Panc1 (cell line): ENCODE results near the gene KCNQ1. TPM values are rescaled to one million over a fixed set of nuclear protein-coding genes. Genes with fewer than 3 reads are reported as not detected.

ENCODE experiments used
- ATAC-seq: fragments of 200-7000 bp; cut with Tn5 transposase; 2 replicates; pipeline ENCODE4 v1.9.1; 2020; ENCODE audit warnings: mild to moderate bottlenecking, moderate library complexity
- BruUV-seq: library from RNA; stranded (reverse); fragments of 400-500 nt; replicated peaks from 2 replicates; lab custom pipeline; 2021; lab: Mats Ljungman, UMichigan
- CTCF ChIA-PET: fragments of 300-600 bp; sonication (Branson Sonifier 250); formaldehyde crosslinking; loops from one replicate; lab custom pipeline; 2022; ENCODE audit warnings: antibody characterized with exemption; lab: Charles Lee
- POLR2A ChIA-PET: fragments of 300-600 bp; sonication (Branson Sonifier 250); formaldehyde crosslinking; loops from one replicate; lab custom pipeline; 2022; ENCODE audit warnings: antibody characterized with exemption; lab: Charles Lee
- DNase-seq: peaks from one replicate; pipeline ENCODE4 v3.0.0-alpha.2; 2010; ENCODE audit warnings: low read depth, low spot score
- H3K27ac ChIP-seq: 2 replicates; pipeline ENCODE4 v1.5.1; 2011; ENCODE audit warnings: mild to moderate bottlenecking, low read length, inconsistent platforms
- H3K27me3 ChIP-seq: fragments of 200-500 bp; sonication (Bioruptor generic); 2 replicates; pipeline ENCODE4 v1.6.0; 2014; ENCODE audit warnings: low read length, inconsistent platforms; ENCODE audit not compliant: control insufficient read depth, insufficient read depth
- H3K36me3 ChIP-seq: fragments of 200-500 bp; sonication (Bioruptor generic); 2 replicates; pipeline ENCODE4 v1.5.1; 2014; ENCODE audit warnings: inconsistent platforms, mild to moderate bottlenecking, low read length, moderate library complexity; ENCODE audit not compliant: control insufficient read depth, insufficient read depth
- H3K4me1 ChIP-seq: 2 replicates; pipeline ENCODE4 v1.5.1; 2011; ENCODE audit warnings: inconsistent platforms, mild to moderate bottlenecking, low read length, moderate library complexity; ENCODE audit not compliant: control insufficient read depth, insufficient read depth
- H3K4me3 ChIP-seq, 2 experiments: 2 replicates each; pipeline ENCODE4 v1.5.1; 2011 to 2012; ENCODE audit warnings: low read depth in 2 of 2, low read length in 2 of 2, mild to moderate bottlenecking in 2 of 2, inconsistent platforms in 1 of 2, moderate library complexity in 1 of 2
- H3K9me3 ChIP-seq: fragments of 200-500 bp; sonication (Bioruptor generic); 2 replicates; pipeline ENCODE4 v1.5.1; 2014; ENCODE audit warnings: low read depth, mild to moderate bottlenecking, inconsistent platforms, low read length, moderate library complexity; ENCODE audit not compliant: control insufficient read depth, insufficient read depth
- CTCF ChIP-seq: fragments of 450-650 bp; IDR thresholded peaks from 2 replicates; pipeline ENCODE4 v1.5.1; 2017; ENCODE audit warnings: mild to moderate bottlenecking
- POLR2AphosphoS5 ChIP-seq: IDR thresholded peaks from 2 replicates; pipeline ENCODE4 v1.6.1; 2012; ENCODE audit warnings: mild to moderate bottlenecking, low read depth, low read length, moderate library complexity
- REST ChIP-seq, 2 experiments: IDR thresholded peaks; 2 replicates each; pipeline ENCODE4 v1.6.1; 2011 to 2012; ENCODE audit warnings: low read depth in 2 of 2, control low read depth in 1 of 2, low read length in 1 of 2, mild to moderate bottlenecking in 1 of 2, moderate library complexity in 1 of 2; ENCODE audit not compliant: insufficient read depth in 1 of 2
- SIN3A ChIP-seq: IDR thresholded peaks from 2 replicates; pipeline ENCODE4 v1.6.1; 2012; ENCODE audit warnings: low read depth, mild to moderate bottlenecking, low read length, moderate library complexity, borderline replicate concordance; ENCODE audit not compliant: insufficient read depth
- TCF7L2 ChIP-seq: IDR thresholded peaks from 2 replicates; pipeline ENCODE4 v1.6.1; 2011; ENCODE audit warnings: mild to moderate bottlenecking, low read depth, low read length, inconsistent platforms
- in situ Hi-C: cut with HindIII; loops from 2 replicates; pipeline ENCODE4 v1.10.0; 2016; ENCODE audit warnings: low sequenced_read_pairs, low pct_unique_long_range_greater_than_20kb
- intact Hi-C: fragments of 100-400 bp; cut with micrococcal nuclease; formaldehyde crosslinking; loops from one replicate; pipeline ENCODE4 v1.10.0; 2022; ENCODE audit not compliant: unreplicated experiment
- total RNA-seq: library from RNA; stranded (reverse); gene quantifications from one replicate; pipeline ENCODE4 v1.2.1, GENCODE V29; 2021; ENCODE audit not compliant: unreplicated experiment

Gene KCNQ1
- total RNA-seq, 1 experiment from 2014 or later: 1.0 TPM

- BruUV-seq: no TSS peak
- POLR2A ChIA-PET: no interaction called here
- no peaks in the 10 kb centered on the region for H3K9me3 ChIP-seq
- no peak for TF ChIP-seq SIN3A
- TF ChIP-seq CTCF: no peak
- TF ChIP-seq REST (IDR thresholded peaks at IDR 0.05; ENCODE audit: insufficient read depth in 1 of 2, low read depth in 2 of 2, low read length in 1 of 2): no peak
- TF ChIP-seq POLR2AphosphoS5: no peak
- TF ChIP-seq TCF7L2: no peak
- DNase-seq (no peak), ATAC-seq (no peak)
- H3K27ac ChIP-seq: no peak overlapping the region
- H3K27me3 ChIP-seq: no peaks in the 10 kb centered on the region
- intact Hi-C loops (no loop called here), in situ Hi-C loops (no loop called here)
- CTCF ChIA-PET: no interaction called here
- H3K4me3 ChIP-seq: no peak overlapping the region
- no peaks in the 10 kb centered on the region for H3K36me3 ChIP-seq
- no peaks in the 10 kb centered on the region for H3K4me1 ChIP-seq
Observed at GRCh38 chr11:2799881-2800654, 355.3 kb downstream of the KCNQ1 start.

GRCh38 chr11:2800655-2801531 lies 356.1 kb downstream of the KCNQ1 start:
- H3K4me3 ChIP-seq: no peak overlapping the region
- DNase-seq (no peak), ATAC-seq (no peak)
- intact Hi-C loops (no loop called here), in situ Hi-C loops (no loop called here)
- no peak overlapping the region for H3K27ac ChIP-seq
- peaks cover 8% of the 10 kb centered on the region; the same call in 1 of the 2 replicates for H3K4me1 ChIP-seq
- POLR2A ChIA-PET: no interaction called here
- CTCF ChIA-PET: no interaction called here
- H3K36me3 ChIP-seq: no peaks in the 10 kb centered on the region
- no peaks in the 10 kb centered on the region for H3K27me3 ChIP-seq
- BruUV-seq: no TSS peak
- no peaks in the 10 kb centered on the region for H3K9me3 ChIP-seq
- no peak for TF ChIP-seq SIN3A
- no peak for TF ChIP-seq TCF7L2
- TF ChIP-seq CTCF: no peak
- TF ChIP-seq REST (IDR thresholded peaks at IDR 0.05; ENCODE audit: insufficient read depth in 1 of 2, low read depth in 2 of 2, low read length in 1 of 2): no peak
- no peak for TF ChIP-seq POLR2AphosphoS5
